ENCODE data around the gene THAP8. TPM values are rescaled to one million over a fixed set of nuclear protein-coding genes. Genes with fewer than 3 reads are reported as not detected.
A peak's percentile ranks its signal among the peaks of the same experiment; 100 is the strongest.

Gene THAP8
- total and polyA plus RNA-seq, 2 of the 8 experiments (the other 6 are each of a cell fraction or from before 2014, with no cell fraction given) = 6.0 to 11.1 TPM

DNA sequence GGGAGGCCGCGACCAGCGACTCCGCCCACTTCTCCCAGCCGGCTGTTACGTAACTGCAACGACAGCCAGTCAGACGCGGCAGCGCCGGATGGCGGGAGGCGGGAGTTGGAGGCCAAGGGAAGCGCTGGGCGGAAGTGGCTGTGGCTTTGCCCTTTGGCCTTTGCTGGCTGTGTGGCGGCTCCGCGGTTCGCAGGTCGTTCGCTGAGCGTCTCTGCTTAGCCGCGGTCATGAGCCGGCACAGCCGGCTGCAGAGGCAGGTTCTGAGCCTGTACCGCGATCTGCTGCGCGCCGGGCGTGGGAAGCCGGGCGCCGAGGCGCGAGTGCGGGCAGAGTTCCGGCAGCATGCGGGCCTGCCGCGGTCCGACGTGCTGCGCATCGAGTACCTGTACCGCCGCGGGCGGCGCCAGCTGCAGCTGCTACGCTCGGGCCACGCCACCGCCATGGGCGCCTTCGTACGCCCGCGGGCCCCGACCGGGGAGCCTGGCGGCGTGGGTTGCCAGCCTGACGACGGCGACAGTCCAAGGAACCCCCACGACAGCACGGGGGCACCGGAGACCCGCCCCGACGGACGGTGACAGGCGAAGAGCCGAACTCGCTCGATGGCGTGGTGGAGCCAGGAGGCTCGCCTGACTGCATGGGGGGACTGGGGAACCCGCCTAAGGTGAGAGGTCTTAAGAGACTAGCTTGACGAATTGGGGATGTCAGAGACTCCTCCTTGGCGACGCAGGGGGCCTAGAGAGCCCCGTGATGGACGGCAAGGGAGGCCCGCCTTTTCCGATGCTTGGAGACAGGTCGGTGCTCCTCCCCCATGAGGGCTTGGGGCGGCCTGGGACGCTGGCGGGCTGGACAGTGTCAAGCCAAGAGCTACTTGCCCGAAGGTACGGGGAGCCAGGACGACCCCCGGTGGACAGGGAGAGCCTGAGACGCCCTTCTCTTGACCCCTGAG is 58.8 kb downstream of the THAP8 start, which contains the start of gene SDHAF1:
Gene SDHAF1 (plus strand): TSS at position 141 of the 946 bp plus-strand sequence. CDS start 87 bp downstream, at position 228.
- peak within 1 kb of the TSS; percentile 75 to 94 (median 80) for H3K4me3 ChIP-seq (ENCODE audit: extremely low read depth in 1 of 4, insufficient read depth in 2 of 4, low read depth in 3 of 4, low read length in 4 of 4)
- peak within 1 kb of the TSS; percentile 92 for H4K91ac ChIP-seq (replicated peaks; ENCODE audit: insufficient read length, low read length)
- ChIA-PET POLR2A (ENCODE audit: partially characterized antibody) (interaction anchor here (1.1 to 1.9 kb wide), 6 partner anchors 9 to 59 kb away, joined by 4 to 8 read pairs (median 6); partner anchors contain the start of genes ALKBH6, SYNE4 and THAP8), CTCF (ENCODE audit: partially characterized antibody) (interaction anchor here (0.7 to 4.1 kb wide), 13 partner anchors 8 to 90 kb away, joined by 3 to 19 read pairs (median 5); partner anchors contain the start of genes SYNE4 and THAP8)
- no peak within 1 kb of the TSS for H2BK5ac ChIP-seq (ENCODE audit: low read depth, low read length)
- H3K27me3 ChIP-seq (replicated peaks in 1 of 4; ENCODE audit: control insufficient read depth in 3 of 4, extremely low read depth in 1 of 4, insufficient read depth in 3 of 4, low read length in 3 of 4) = no peaks in the 10 kb centered on the region
- H2BK12ac ChIP-seq (ENCODE audit: low read depth, low read length) = peak within 1 kb of the TSS; percentile 27; the same call in 1 of the 2 replicates
- no peak within 1 kb of the TSS for H2AK5ac ChIP-seq (ENCODE audit: low read depth, low read length)
- 0 out of 2 replicates have a peak within 1 kb of the TSS, but pooled peaks have one; percentile 90 for H2AFZ ChIP-seq (ENCODE audit: low read length)
- H3K79me2 ChIP-seq (ENCODE audit: control insufficient read depth in 1 of 2, insufficient read depth in 2 of 2, low read length in 2 of 2) = peaks cover 0 to 9% of the 10 kb centered on the region in 2 experiments; a peak in 2 of 4 replicates
- H4K20me1 ChIP-seq (replicated peaks in 1 of 2; ENCODE audit: control insufficient read depth in 1 of 2, insufficient read depth in 2 of 2, low read length in 2 of 2) = peaks cover 0 to 8% of the 10 kb centered on the region in 2 experiments
- FAIRE-seq (peak; percentile 42), DNase-seq (ENCODE audit: low read depth in 1 of 2, low spot score in 2 of 2) (peak; percentile 77 to 95)
- no peak within 1 kb of the TSS for H2BK120ac ChIP-seq (replicated peaks; ENCODE audit: low read depth, low read length)
- WGBS, 2 experiments (ENCODE audit: extremely low coverage in 1 of 2, insufficient coverage in 1 of 2, insufficient read length in 1 of 2, insufficient replicate concordance in 2 of 2, low coverage in 1 of 2, low lambda C conversion rate in 2 of 2, missing lambda C conversion rate in 1 of 2) = 2% methylated on average over 90 of the region's 97 CpGs; no CpG with 5 or more reads in 1 of the 2 experiments
- H2BK20ac ChIP-seq (ENCODE audit: low read length) = no peak within 1 kb of the TSS
- peak within 1 kb of the TSS; percentile 73 for H4K8ac ChIP-seq (ENCODE audit: extremely low read depth, insufficient read depth, low read length)
- 0 out of 2 replicates have a peak within 1 kb of the TSS, but pooled peaks have one; percentile 92 for H2BK15ac ChIP-seq (ENCODE audit: low read length)
- no peak within 1 kb of the TSS for H3K4ac ChIP-seq (replicated peaks; ENCODE audit: insufficient read length, low read depth, low read length)
- H3K23ac ChIP-seq (ENCODE audit: insufficient read length) = no peak within 1 kb of the TSS
- H3K14ac ChIP-seq (ENCODE audit: insufficient read length) = no peak within 1 kb of the TSS
- H3K9ac ChIP-seq (replicated peaks in 1 of 4; ENCODE audit: extremely low read depth in 1 of 4, low read depth in 3 of 4, low read length in 3 of 4) = peak within 1 kb of the TSS in 3 of 4 experiments; percentile 47 to 61 (median 54); a peak in 6 of 7 replicates
- H3K4me1 ChIP-seq (replicated peaks in 1 of 4; ENCODE audit: control insufficient read depth in 3 of 4, insufficient read depth in 4 of 4, low read length in 3 of 4) = peaks cover 0 to 5% (median 1%) of the 10 kb centered on the region in 4 experiments; a peak in 4 of 7 replicates
- peak within 1 kb of the TSS; percentile 90 for H4K5ac ChIP-seq (ENCODE audit: insufficient read length, low read depth, low read length)
- peak within 1 kb of the TSS; percentile 78 for H3K18ac ChIP-seq (ENCODE audit: extremely low read depth, low read length)
- H3K36me3 ChIP-seq (ENCODE audit: control insufficient read depth in 2 of 4, insufficient read depth in 4 of 4, low read length in 3 of 4) = no peaks in the 10 kb centered on the region
- H3K9me3 ChIP-seq (ENCODE audit: insufficient read depth in 2 of 2, low read depth in 1 of 2, low read length in 1 of 2) = no peaks in the 10 kb centered on the region
- H3K23me2 ChIP-seq (ENCODE audit: low read depth, low read length) = peaks cover 7% of the 10 kb centered on the region; the same call in 1 of the 2 replicates
- H3K56ac ChIP-seq (replicated peaks; ENCODE audit: insufficient read length, low read depth, low read length) = no peak within 1 kb of the TSS
- no peak within 1 kb of the TSS for H3K27ac ChIP-seq (ENCODE audit: low read depth, low read length)
- H3K79me1 ChIP-seq (ENCODE audit: low read depth, low read length) = peaks cover 11% of the 10 kb centered on the region
- peak within 1 kb of the TSS; percentile 79 to 84 for H3K4me2 ChIP-seq (ENCODE audit: insufficient read depth in 1 of 2, low read depth in 2 of 2, low read length in 2 of 2)
- TF ChIP-seq FOSL1 (IDR thresholded peaks at IDR 0.05; ENCODE audit: insufficient read depth, low read depth, low read length) = no peak
- no peak for TF ChIP-seq SIX5 (IDR thresholded peaks at IDR 0.05; ENCODE audit: low read depth, low read length)
- TF ChIP-seq JUND (IDR thresholded peaks at IDR 0.05; ENCODE audit: low read length) = no peak
- TF ChIP-seq, protein P1, sequence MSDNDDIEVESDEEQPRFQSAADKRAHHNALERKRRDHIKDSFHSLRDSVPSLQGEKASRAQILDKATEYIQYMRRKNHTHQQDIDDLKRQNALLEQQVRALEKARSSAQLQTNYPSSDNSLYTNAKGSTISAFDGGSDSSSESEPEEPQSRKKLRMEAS (IDR thresholded peaks at IDR 0.05) = peak; percentile 72
- peak in 1 of 2 experiments; percentile 23; a peak in 1 of 4 replicates for TF ChIP-seq RAD21 (IDR thresholded peaks at IDR 0.05 in 1 of 2, conservative IDR thresholded peaks at IDR 0.05 in 1 of 2; ENCODE audit: low read depth in 2 of 2, low read length in 2 of 2)
- TF ChIP-seq ZNF274 (IDR thresholded peaks at IDR 0.05; ENCODE audit: borderline replicate concordance, extremely low read depth, low read length) = no peak

Data from H1 (cell line).